Activated T-cell treated with anti-CD3 and anti-CD28 coated beads for 4 hours (primary cell): ENCODE results near the gene HIGD1B.
A peak's percentile ranks its signal among the peaks of the same experiment; 100 is the strongest.

Experiments
- DNase-seq: peaks from one replicate; pipeline ENCODE4 v3.0.0-alpha.2; 2020

The HIGD1B gene

GRCh38 chr17:44840274-44840673, 7.4 kb upstream of the HIGD1B start:
- DNase-seq, result no peak

GRCh38 chr17:44840936-44841335, 6.7 kb upstream of the HIGD1B start:
- DNase-seq, result no peak

- DNase-seq, result no peak
Measured at GRCh38 chr17:44842748-44843147, 4.9 kb upstream of the HIGD1B start.

- DNase-seq, result no peak
Measured at GRCh38 chr17:44844390-44844830, 3.3 kb upstream of the HIGD1B start.

- DNase-seq, result no peak
Measured at GRCh38 chr17:44846206-44846605, 1.5 kb upstream of the HIGD1B start.

GRCh38 chr17:44848257-44848795, 643 bp downstream of the HIGD1B start:
- DNase-seq, result no peak

- DNase-seq, result no peak
Measured at GRCh38 chr17:44848961-44849489, 1.3 kb downstream of the HIGD1B start.

- no peak for DNase-seq
Measured at GRCh38 chr17:44850025-44850424, 2.3 kb downstream of the HIGD1B start.

GRCh38 chr17:44850612-44851011, 2.9 kb downstream of the HIGD1B start:
- DNase-seq, result no peak

GRCh38 chr17:44854192-44854591, 6.5 kb downstream of the HIGD1B start:
- DNase-seq, result no peak

GRCh38 chr17:44859701-44860100, 12.0 kb downstream of the HIGD1B start:
- no peak for DNase-seq

- no peak for DNase-seq
Measured at GRCh38 chr17:44862278-44862914, 14.7 kb downstream of the HIGD1B start.

GRCh38 chr17:44863061-44863918, 15.6 kb downstream of the HIGD1B start:
- no peak for DNase-seq

GRCh38 chr17:44864831-44865230, 17.1 kb downstream of the HIGD1B start:
- no peak for DNase-seq

GRCh38 chr17:44865231-44865660, 17.6 kb downstream of the HIGD1B start:
- peak; percentile 67 for DNase-seq

- no peak for DNase-seq
Measured at GRCh38 chr17:44865931-44866330, 18.2 kb downstream of the HIGD1B start.

- no peak for DNase-seq
Measured at GRCh38 chr17:44867841-44868240, 20.2 kb downstream of the HIGD1B start.

GRCh38 chr17:44871556-44871955, 23.9 kb downstream of the HIGD1B start:
- no peak for DNase-seq

- DNase-seq, result no peak
Measured at GRCh38 chr17:44872131-44872768, 24.6 kb downstream of the HIGD1B start.

- DNase-seq, result no peak
Measured at GRCh38 chr17:44875761-44876160, 28.1 kb downstream of the HIGD1B start.

GRCh38 chr17:44877121-44877520, 29.4 kb downstream of the HIGD1B start:
- DNase-seq, result no peak

GRCh38 chr17:44878627-44879221, 31.0 kb downstream of the HIGD1B start:
- peak; percentile 11 for DNase-seq

- no peak for DNase-seq
Measured at GRCh38 chr17:44879376-44879775, 31.7 kb downstream of the HIGD1B start.
